ENCODE measurements around the gene ITFG1.

The ITFG1 gene

GRCh38 chr16:47109361-47109760, 351.5 kb downstream of the ITFG1 start:
- DNase-seq (ENCODE audit: low read depth, low spot score): no peak

Measured in activated naive CD8-positive, alpha-beta T cell treated with anti-CD3 and anti-CD28 coated beads, Interleukin-2, amount 50 U/mL, for 16 hours (primary cell).